SK-N-SH treated with all-trans-retinoic acid at 6 μM for 48 hours (cell line): ENCODE measurements around the gene CCDC85C.

Source experiments
- ATAC-seq: fragments of 200-7000 bp; cut with Tn5 transposase; 3 replicates; pipeline ENCODE4 v1.9.1; 2020; ENCODE audit warnings: mild to moderate bottlenecking, moderate library complexity
- ARNTL ChIP-seq: fragments of 450-650 bp; formaldehyde crosslinking; IDR thresholded peaks from 2 replicates; pipeline ENCODE4 v1.5.0; 2020; ENCODE audit warnings: low read depth, mild to moderate bottlenecking, moderate library complexity, borderline replicate concordance
- BACH2 ChIP-seq: fragments of 250-450 bp; sonication (Bioruptor Pico); IDR thresholded peaks from 2 replicates; pipeline ENCODE4 v1.9.0; 2021; ENCODE audit warnings: mild to moderate bottlenecking, borderline replicate concordance
- CSDC2 ChIP-seq: fragments of 250-450 bp; sonication (Bioruptor Pico); IDR thresholded peaks from 2 replicates; pipeline ENCODE4 v1.5.0; 2020; ENCODE audit warnings: mild to moderate bottlenecking, moderate library complexity
- ESRRG ChIP-seq: fragments of 250-450 bp; sonication (Bioruptor Pico); IDR thresholded peaks from 2 replicates; pipeline ENCODE4 v1.6.1; 2021; ENCODE audit warnings: mild to moderate bottlenecking
- GLIS3 ChIP-seq: fragments of 250-450 bp; sonication (Bioruptor Pico); IDR thresholded peaks from 2 replicates; pipeline ENCODE4 v1.5.0; 2020; ENCODE audit warnings: mild to moderate bottlenecking, moderate library complexity
- ISL1 ChIP-seq: fragments of 250-450 bp; sonication (Bioruptor Pico); IDR thresholded peaks from 2 replicates; pipeline ENCODE4 v2.1.2; 2022; ENCODE audit warnings: mild to moderate bottlenecking, moderate library complexity
- OSR1 ChIP-seq: fragments of 250-450 bp; sonication (Bioruptor Pico); IDR thresholded peaks from 2 replicates; pipeline ENCODE4 v1.8.0; 2022; ENCODE audit warnings: moderate library complexity, mild to moderate bottlenecking, inconsistent platforms
- PPARA ChIP-seq: fragments of 250-450 bp; sonication (Bioruptor Pico); IDR thresholded peaks from 2 replicates; pipeline ENCODE4 v1.5.0; 2020; ENCODE audit warnings: mild to moderate bottlenecking, borderline replicate concordance
- SNAI2 ChIP-seq: fragments of 250-450 bp; sonication (Bioruptor Pico); IDR thresholded peaks from 2 replicates; pipeline ENCODE4 v1.5.0; 2020; ENCODE audit warnings: mild to moderate bottlenecking, moderate library complexity
- TCF4 ChIP-seq: fragments of 250-450 bp; sonication (Bioruptor Pico); IDR thresholded peaks from 2 replicates; pipeline ENCODE4 v1.8.0; 2021; ENCODE audit warnings: mild to moderate bottlenecking, moderate library complexity, borderline replicate concordance
- TOX ChIP-seq: fragments of 250-450 bp; sonication (Bioruptor Pico); IDR thresholded peaks from 2 replicates; pipeline ENCODE4 v1.8.0; 2021; ENCODE audit warnings: mild to moderate bottlenecking, moderate library complexity, borderline replicate concordance
- ZC3H10 ChIP-seq: fragments of 250-450 bp; sonication (Bioruptor Pico); IDR thresholded peaks from 2 replicates; pipeline ENCODE4 v1.5.1; 2021; ENCODE audit warnings: mild to moderate bottlenecking, moderate library complexity
- ZFP3 ChIP-seq: fragments of 250-450 bp; sonication (Bioruptor Pico); IDR thresholded peaks from 2 replicates; pipeline ENCODE4 v1.5.0; 2020; ENCODE audit warnings: mild to moderate bottlenecking, moderate library complexity
- ZFP30 ChIP-seq: fragments of 450-650 bp; formaldehyde crosslinking; IDR thresholded peaks from 2 replicates; pipeline ENCODE4 v1.5.0; 2022; ENCODE audit warnings: mild to moderate bottlenecking, moderate library complexity
- ZNF70 ChIP-seq: fragments of 450-650 bp; formaldehyde crosslinking; IDR thresholded peaks from 2 replicates; pipeline ENCODE4 v1.5.0; 2020; ENCODE audit warnings: mild to moderate bottlenecking, moderate library complexity
- ZNF8 ChIP-seq: fragments of 450-650 bp; formaldehyde crosslinking; IDR thresholded peaks from 2 replicates; pipeline ENCODE4 v1.5.0; 2020; ENCODE audit warnings: mild to moderate bottlenecking, moderate library complexity
- TF ChIP-seq, protein P1 (sequence below): fragments of 250-450 bp; sonication (Bioruptor Pico); IDR thresholded peaks from 2 replicates; pipeline ENCODE4 v1.8.0; 2021; ENCODE audit warnings: low read depth, mild to moderate bottlenecking, moderate library complexity, borderline replicate concordance
- TF ChIP-seq, protein P2 (sequence below): fragments of 250-450 bp; sonication (Bioruptor Pico); IDR thresholded peaks from 2 replicates; pipeline ENCODE4 v1.8.0; 2020; ENCODE audit warnings: mild to moderate bottlenecking, moderate library complexity, borderline replicate concordance
- TF ChIP-seq, protein P3 (sequence below): fragments of 250-450 bp; sonication (Bioruptor Pico); IDR thresholded peaks from 2 replicates; pipeline ENCODE4 v1.5.1; 2020; ENCODE audit warnings: low read depth, mild to moderate bottlenecking, moderate library complexity

The CCDC85C gene

DNA sequence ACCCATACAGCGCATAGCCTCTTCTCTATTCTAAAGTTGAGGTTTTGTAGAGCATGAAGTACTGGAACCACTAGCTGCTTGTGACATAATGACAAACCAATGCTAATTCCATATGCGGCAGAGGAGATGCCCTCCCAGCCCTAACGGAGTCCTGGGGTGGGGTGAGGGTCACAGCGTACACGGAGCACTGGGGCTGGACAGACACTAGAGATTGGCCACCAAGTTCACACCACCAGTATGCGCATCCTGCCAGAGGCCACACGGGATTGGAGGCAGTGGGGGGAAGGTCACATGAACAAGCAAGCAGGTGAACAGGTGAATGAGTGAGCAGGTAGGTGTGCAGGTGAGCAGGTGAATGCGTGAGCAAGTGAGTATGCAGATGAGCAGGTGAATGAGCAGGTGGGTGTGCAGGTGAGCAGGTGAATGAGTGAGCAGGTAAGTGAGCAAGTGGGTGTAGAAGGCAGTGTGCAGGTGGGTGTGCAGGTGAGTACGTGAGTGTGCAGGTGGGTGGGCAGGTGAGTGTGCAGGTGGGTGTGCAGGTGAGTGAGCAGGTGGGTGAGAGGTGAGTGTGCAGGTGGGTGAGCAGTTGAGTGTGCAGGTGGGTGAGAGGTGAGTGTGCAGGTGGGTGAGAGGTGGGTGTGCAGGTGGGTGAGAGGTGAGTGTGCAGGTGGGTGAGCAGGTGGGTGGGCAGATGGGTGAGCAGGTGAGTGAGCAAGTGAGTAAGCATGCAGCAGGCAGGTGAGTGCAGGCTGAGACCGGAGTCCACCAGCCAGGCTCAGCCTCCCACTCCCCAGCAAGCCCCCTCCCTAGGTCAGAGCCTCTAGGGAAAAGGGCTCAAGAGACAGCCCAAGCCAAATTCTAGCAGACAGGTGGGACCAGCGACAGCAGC, 52.7 kb downstream of the CCDC85C start:
- TF ChIP-seq ISL1 (CRISPR knock-in tag) (no peak), TCF4 (CRISPR knock-in tag) (no peak)
- TF ChIP-seq, protein P1, sequence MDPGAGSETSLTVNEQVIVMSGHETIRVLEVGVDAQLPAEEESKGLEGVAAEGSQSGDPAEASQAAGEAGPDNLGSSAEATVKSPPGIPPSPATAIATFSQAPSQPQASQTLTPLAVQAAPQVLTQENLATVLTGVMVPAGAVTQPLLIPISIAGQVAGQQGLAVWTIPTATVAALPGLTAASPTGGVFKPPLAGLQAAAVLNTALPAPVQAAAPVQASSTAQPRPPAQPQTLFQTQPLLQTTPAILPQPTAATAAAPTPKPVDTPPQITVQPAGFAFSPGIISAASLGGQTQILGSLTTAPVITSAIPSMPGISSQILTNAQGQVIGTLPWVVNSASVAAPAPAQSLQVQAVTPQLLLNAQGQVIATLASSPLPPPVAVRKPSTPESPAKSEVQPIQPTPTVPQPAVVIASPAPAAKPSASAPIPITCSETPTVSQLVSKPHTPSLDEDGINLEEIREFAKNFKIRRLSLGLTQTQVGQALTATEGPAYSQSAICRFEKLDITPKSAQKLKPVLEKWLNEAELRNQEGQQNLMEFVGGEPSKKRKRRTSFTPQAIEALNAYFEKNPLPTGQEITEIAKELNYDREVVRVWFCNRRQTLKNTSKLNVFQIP (CRISPR knock-in tag) = no peak
- ATAC-seq = no peak

DNA sequence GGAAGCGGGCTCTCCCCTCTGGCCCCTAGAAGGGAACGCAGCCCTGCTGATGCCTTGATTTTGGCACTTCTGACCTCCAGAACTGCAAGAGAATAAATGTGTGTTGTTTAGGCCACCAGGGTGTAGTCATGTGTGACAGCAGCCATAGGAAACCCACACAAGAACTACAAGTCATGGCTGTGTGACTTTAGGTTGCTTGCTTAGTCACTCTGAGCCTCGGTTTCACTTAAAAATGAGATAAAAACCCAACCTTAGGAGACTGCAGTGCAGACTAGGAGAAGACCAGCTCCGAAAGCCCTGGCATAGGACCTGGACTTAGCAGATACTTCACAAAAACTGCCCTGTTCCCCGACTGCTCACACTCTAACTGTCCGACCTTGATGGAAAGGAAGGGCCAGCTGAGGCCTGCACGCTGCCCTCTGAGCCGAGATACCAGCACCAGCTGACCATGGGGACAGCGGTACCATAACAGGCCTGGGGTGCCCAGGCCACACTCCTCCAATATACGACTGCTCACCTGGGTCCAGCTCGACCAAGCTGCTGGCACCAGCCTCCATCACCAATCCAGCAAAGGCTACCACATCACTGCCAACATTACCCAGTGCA, 53.5 kb downstream of the CCDC85C start:
- TF ChIP-seq ZC3H10 = no peak
- no peak for TF ChIP-seq CSDC2 (CRISPR knock-in tag)
- TF ChIP-seq, protein P1 (CRISPR knock-in tag) = no peak
- TF ChIP-seq ESRRG (CRISPR knock-in tag) = no peak
- no peak for TF ChIP-seq ZFP30
- TF ChIP-seq ZNF70 (CRISPR knock-in tag) = no peak
- no peak for TF ChIP-seq ZFP3
- TF ChIP-seq PPARA = no peak
- no peak for TF ChIP-seq SNAI2 (CRISPR knock-in tag)
- TF ChIP-seq GLIS3 (CRISPR knock-in tag) = no peak
- TF ChIP-seq TOX (CRISPR knock-in tag) = no peak
- ATAC-seq = no peak

DNA sequence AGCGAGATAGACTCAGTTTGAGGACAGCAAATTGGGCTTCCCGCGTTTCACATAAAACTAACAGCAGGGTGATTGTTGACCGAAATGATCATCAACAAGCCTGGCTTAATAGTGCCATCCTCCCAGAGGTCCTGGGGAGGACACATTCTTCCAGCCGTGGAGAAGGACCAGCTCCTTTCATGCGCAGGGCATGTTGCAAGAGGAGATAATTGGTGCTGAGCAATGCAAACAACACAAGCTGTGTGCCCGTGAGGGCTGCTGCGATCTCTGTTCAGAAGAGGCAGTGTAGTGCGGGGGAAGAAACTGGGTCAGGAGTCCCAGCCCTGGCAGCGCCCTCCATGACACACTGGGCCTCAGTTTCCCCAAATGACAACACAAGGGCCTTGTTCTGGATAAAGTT, 54.3 kb downstream of the CCDC85C start:
- TF ChIP-seq ZNF70 (CRISPR knock-in tag) (no peak), ARNTL (CRISPR knock-in tag) (no peak), ESRRG (CRISPR knock-in tag) (no peak), SNAI2 (CRISPR knock-in tag) (no peak), OSR1 (CRISPR knock-in tag) (no peak)
- TF ChIP-seq, protein P2, sequence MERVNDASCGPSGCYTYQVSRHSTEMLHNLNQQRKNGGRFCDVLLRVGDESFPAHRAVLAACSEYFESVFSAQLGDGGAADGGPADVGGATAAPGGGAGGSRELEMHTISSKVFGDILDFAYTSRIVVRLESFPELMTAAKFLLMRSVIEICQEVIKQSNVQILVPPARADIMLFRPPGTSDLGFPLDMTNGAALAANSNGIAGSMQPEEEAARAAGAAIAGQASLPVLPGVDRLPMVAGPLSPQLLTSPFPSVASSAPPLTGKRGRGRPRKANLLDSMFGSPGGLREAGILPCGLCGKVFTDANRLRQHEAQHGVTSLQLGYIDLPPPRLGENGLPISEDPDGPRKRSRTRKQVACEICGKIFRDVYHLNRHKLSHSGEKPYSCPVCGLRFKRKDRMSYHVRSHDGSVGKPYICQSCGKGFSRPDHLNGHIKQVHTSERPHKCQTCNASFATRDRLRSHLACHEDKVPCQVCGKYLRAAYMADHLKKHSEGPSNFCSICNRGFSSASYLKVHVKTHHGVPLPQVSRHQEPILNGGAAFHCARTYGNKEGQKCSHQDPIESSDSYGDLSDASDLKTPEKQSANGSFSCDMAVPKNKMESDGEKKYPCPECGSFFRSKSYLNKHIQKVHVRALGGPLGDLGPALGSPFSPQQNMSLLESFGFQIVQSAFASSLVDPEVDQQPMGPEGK = no peak
- ATAC-seq = no peak

DNA sequence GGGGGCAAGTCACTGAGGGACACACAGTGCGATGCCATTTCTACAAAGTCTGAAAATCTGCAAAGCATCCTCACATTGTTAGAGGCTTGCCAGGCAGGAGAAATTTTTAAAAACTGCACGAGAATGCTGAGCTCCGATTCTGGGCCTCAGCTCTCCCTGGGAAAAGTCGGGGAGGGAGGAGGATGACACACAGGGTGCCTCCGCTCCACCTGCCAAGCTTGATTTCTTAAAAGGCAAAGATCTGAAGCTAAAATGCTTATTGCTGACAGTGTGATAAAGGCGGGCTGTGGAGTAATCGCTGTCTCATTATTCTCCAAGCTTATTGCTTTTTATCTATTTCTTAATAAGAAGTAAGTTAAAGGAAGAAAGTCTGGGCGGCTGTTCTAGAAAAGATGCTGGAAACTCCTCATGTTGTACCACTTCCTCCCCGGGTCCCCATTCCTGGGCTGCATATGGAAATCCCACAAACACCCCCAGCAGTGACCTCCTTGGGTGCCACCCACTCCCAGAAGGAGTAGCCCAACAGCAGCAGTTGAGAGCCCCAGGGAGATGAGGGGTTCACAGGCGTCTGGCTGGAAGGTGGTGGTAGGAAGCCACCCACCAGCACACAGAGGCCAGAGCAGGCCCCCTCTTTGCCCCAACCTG, 55.0 kb downstream of the CCDC85C start:
- no peak for ATAC-seq

More for the DNA sequence above, 55.0 kb downstream of the CCDC85C start:
- no peak for TF ChIP-seq BACH2 (CRISPR knock-in tag)
- TF ChIP-seq ZFP3 = no peak
- TF ChIP-seq, protein P1 (CRISPR knock-in tag) = no peak
- no peak for TF ChIP-seq PPARA
- TF ChIP-seq, protein P3, sequence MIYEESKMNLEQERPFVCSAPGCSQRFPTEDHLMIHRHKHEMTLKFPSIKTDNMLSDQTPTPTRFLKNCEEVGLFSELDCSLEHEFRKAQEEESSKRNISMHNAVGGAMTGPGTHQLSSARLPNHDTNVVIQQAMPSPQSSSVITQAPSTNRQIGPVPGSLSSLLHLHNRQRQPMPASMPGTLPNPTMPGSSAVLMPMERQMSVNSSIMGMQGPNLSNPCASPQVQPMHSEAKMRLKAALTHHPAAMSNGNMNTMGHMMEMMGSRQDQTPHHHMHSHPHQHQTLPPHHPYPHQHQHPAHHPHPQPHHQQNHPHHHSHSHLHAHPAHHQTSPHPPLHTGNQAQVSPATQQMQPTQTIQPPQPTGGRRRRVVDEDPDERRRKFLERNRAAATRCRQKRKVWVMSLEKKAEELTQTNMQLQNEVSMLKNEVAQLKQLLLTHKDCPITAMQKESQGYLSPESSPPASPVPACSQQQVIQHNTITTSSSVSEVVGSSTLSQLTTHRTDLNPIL (CRISPR knock-in tag) = no peak
- no peak for TF ChIP-seq ISL1 (CRISPR knock-in tag)
- no peak for TF ChIP-seq TOX (CRISPR knock-in tag)
- TF ChIP-seq GLIS3 (CRISPR knock-in tag) = no peak
- no peak for TF ChIP-seq ZNF8
- no peak for TF ChIP-seq SNAI2 (CRISPR knock-in tag)
- TF ChIP-seq, protein P2 = no peak
